ENCODE measurements around the gene TNFRSF21. TPM values are rescaled to one million over a fixed set of nuclear protein-coding genes. Genes with fewer than 3 reads are reported as not detected.

TNFRSF21 gene
- polyA plus RNA-seq, 1 donor (not counting 4 experiments of a cell fraction or from before 2014, with no cell fraction given) = 50.2 TPM

GRCh38 chr6:47238456-47238995 is 71.2 kb downstream of the TNFRSF21 start:
- Histone ChIP-seq H3K9ac (ENCODE audit: control insufficient read depth, extremely low read depth, insufficient read depth, low read length) (no peak overlapping the region), H4K20me1 (ENCODE audit: control insufficient read depth, extremely low read depth, insufficient read depth, low read length) (no peaks in the 10 kb centered on the region), H3K4me2 (ENCODE audit: control insufficient read depth, extremely low read depth, insufficient read depth, low read depth, low read length) (no peak overlapping the region), H2AFZ (ENCODE audit: control insufficient read depth, low read length) (no peak overlapping the region), H3K4me3 (ENCODE audit: control insufficient read depth in 2 of 3, extremely low read depth in 1 of 3, insufficient read depth in 2 of 3, low read depth in 1 of 3, low read length in 3 of 3) (no peak overlapping the region), H3K9me3 (ENCODE audit: control insufficient read depth, low read depth, low read length) (no peaks in the 10 kb centered on the region), H3K27ac (ENCODE audit: control insufficient read depth, insufficient read depth, low read length) (no peak overlapping the region), H3K79me2 (ENCODE audit: control insufficient read depth, insufficient read depth, low read length) (peaks cover 44% of the 10 kb centered on the region), H3K4me1 (ENCODE audit: control insufficient read depth, extremely low read depth, insufficient read depth, low read length) (peaks cover 33% of the 10 kb centered on the region), H3K27me3 (ENCODE audit: control insufficient read depth, extremely low read depth, insufficient read depth, low read length) (no peaks in the 10 kb centered on the region), H3K9me1 (ENCODE audit: control insufficient read depth, extremely low read depth, insufficient read depth, low read length) (no peaks in the 10 kb centered on the region), H3K36me3 (ENCODE audit: control insufficient read depth in 2 of 2, extremely low read depth in 1 of 2, insufficient read depth in 2 of 2, low read length in 2 of 2) (peaks cover 10 to 34% of the 10 kb centered on the region in 2 experiments)
- no peak for TF ChIP-seq CTCF (optimal IDR thresholded peaks at IDR 0.05 in 1 of 3, IDR thresholded peaks at IDR 0.05 in 1 of 3, conservative IDR thresholded peaks at IDR 0.05 in 1 of 3; ENCODE audit: extremely low read depth in 1 of 3, insufficient read depth in 2 of 3, low read length in 3 of 3)
- TF ChIP-seq EZH2 (IDR thresholded peaks at IDR 0.05; ENCODE audit: low read length) = no peak
- dilution Hi-C loops (cut with MboI; ENCODE audit: extremely low pct_ligation_motif_present, low sequenced_read_pairs) = no loop called here
- FAIRE-seq (peak; percentile 17), DNase-seq (ENCODE audit: low read depth, low spot score) (no peak)

- FAIRE-seq = no peak
- no peak overlapping the region for H3K4me3 ChIP-seq (ENCODE audit: control insufficient read depth in 2 of 3, extremely low read depth in 1 of 3, insufficient read depth in 2 of 3, low read depth in 1 of 3, low read length in 3 of 3)
- no peaks in the 10 kb centered on the region for H4K20me1 ChIP-seq (ENCODE audit: control insufficient read depth, extremely low read depth, insufficient read depth, low read length)
- H3K27ac ChIP-seq (ENCODE audit: control insufficient read depth, insufficient read depth, low read length) = no peak overlapping the region
- H3K27me3 ChIP-seq (ENCODE audit: control insufficient read depth, extremely low read depth, insufficient read depth, low read length) = no peaks in the 10 kb centered on the region
- H3K9ac ChIP-seq (ENCODE audit: control insufficient read depth, extremely low read depth, insufficient read depth, low read length) = no peak overlapping the region
- H3K9me1 ChIP-seq (ENCODE audit: control insufficient read depth, extremely low read depth, insufficient read depth, low read length) = no peaks in the 10 kb centered on the region
- peaks cover 44% of the 10 kb centered on the region for H3K79me2 ChIP-seq (ENCODE audit: control insufficient read depth, insufficient read depth, low read length)
- H3K4me2 ChIP-seq (ENCODE audit: control insufficient read depth, extremely low read depth, insufficient read depth, low read depth, low read length) = no peak overlapping the region
- no peak for TF ChIP-seq CTCF (optimal IDR thresholded peaks at IDR 0.05 in 1 of 3, IDR thresholded peaks at IDR 0.05 in 1 of 3, conservative IDR thresholded peaks at IDR 0.05 in 1 of 3; ENCODE audit: extremely low read depth in 1 of 3, insufficient read depth in 2 of 3, low read length in 3 of 3)
- TF ChIP-seq EZH2 (IDR thresholded peaks at IDR 0.05; ENCODE audit: low read length) = no peak
- H3K4me1 ChIP-seq (ENCODE audit: control insufficient read depth, extremely low read depth, insufficient read depth, low read length) = peaks cover 21% of the 10 kb centered on the region
- peaks cover 17 to 39% of the 10 kb centered on the region in 2 experiments for H3K36me3 ChIP-seq (ENCODE audit: control insufficient read depth in 2 of 2, extremely low read depth in 1 of 2, insufficient read depth in 2 of 2, low read length in 2 of 2)
- dilution Hi-C loops (cut with MboI; ENCODE audit: extremely low pct_ligation_motif_present, low sequenced_read_pairs) = no loop called here
- H3K9me3 ChIP-seq (ENCODE audit: control insufficient read depth, low read depth, low read length) = no peaks in the 10 kb centered on the region
- H2AFZ ChIP-seq (ENCODE audit: control insufficient read depth, low read length) = no peak overlapping the region
- no peak for DNase-seq (ENCODE audit: low read depth, low spot score)
Measured at GRCh38 chr6:47237196-47237595, 72.5 kb downstream of the TNFRSF21 start.
